ENCODE measurements around the gene LGI4.

DNA sequence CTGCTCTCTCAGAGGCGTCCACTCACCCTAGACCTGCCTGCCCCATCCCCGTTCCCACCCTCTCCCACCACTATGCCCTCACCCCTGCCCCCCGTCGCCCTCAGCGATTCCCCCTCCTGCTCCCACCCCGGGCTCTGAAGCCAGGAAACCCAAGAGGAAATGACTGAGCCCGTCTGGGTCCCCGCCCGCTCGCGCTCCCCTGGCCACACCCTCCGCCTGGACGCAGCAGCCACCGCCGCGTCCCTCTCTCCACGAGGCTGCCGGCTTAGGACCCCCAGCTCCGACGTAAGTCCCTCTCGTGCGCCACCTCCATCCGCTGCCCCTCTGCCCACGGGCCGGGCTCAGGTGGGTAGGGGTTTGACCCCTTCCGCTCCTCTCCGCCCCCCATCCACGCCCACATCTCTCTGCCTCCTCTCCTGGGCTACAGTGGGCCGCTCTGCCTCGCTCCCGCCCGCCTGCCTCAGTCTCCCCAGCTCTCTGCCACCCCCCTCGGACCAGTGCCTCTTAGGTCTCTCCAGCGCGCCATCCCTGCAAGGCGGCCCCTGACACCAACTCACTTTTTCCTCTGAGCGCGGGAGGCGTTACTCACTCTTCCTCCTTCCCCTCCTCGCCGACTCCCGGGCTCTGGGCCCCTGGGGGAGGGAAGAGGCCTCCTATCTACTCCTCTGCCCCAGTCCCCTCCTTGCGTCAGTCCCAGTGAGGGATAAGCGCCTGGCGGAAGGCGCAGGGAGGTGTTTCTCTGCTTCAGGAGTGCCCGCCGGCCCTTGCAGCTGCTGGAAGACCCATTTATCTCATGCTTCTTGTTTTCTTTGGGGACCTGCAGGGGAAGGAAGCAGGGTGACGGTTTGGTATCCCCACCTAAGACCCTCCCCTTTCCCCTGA lies 19.9 kb upstream of the LGI4 start, which contains the start of gene FXYD5:
- TF ChIP-seq, protein P1, sequence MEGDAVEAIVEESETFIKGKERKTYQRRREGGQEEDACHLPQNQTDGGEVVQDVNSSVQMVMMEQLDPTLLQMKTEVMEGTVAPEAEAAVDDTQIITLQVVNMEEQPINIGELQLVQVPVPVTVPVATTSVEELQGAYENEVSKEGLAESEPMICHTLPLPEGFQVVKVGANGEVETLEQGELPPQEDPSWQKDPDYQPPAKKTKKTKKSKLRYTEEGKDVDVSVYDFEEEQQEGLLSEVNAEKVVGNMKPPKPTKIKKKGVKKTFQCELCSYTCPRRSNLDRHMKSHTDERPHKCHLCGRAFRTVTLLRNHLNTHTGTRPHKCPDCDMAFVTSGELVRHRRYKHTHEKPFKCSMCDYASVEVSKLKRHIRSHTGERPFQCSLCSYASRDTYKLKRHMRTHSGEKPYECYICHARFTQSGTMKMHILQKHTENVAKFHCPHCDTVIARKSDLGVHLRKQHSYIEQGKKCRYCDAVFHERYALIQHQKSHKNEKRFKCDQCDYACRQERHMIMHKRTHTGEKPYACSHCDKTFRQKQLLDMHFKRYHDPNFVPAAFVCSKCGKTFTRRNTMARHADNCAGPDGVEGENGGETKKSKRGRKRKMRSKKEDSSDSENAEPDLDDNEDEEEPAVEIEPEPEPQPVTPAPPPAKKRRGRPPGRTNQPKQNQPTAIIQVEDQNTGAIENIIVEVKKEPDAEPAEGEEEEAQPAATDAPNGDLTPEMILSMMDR (IDR thresholded peaks at IDR 0.05; ENCODE audit: insufficient read depth, low read depth, low read length) = no peak
- no peak for TF ChIP-seq EZH2 (IDR thresholded peaks at IDR 0.05; ENCODE audit: insufficient read depth, low read length)
